H1 (cell line): Measurements from ENCODE around the gene FDPS. TPM values are rescaled to one million over a fixed set of nuclear protein-coding genes. Genes with fewer than 3 reads are reported as not detected.

Experiments used
- CTCF ChIA-PET: fragments of 300-600 bp; sonication (Branson Sonifier 250); formaldehyde crosslinking; loops from one replicate; lab custom pipeline; 2021; ENCODE audit not compliant: partially characterized antibody; lab: Charles Lee
- POLR2A ChIA-PET: fragments of 300-600 bp; sonication (Branson Sonifier 250); formaldehyde crosslinking; loops from one replicate; lab custom pipeline; 2021; ENCODE audit warnings: inconsistent platforms; ENCODE audit not compliant: partially characterized antibody; lab: Charles Lee
- DNase-seq, 2 experiments: peaks; one replicate each; pipeline versions ENCODE4 v3.0.0 to v3.0.0-alpha.2; 2010 to 2022; ENCODE audit warnings: low spot score in 2 of 2, low read depth in 1 of 2, mixed read lengths in 1 of 2
- FAIRE-seq: peaks from 2 replicates; lab custom pipeline; 2011; peaks lifted over from hg19 to GRCh38; lab: Jason Lieb, UNC
- H2AFZ ChIP-seq: 2 replicates; pipeline ENCODE4 v1.8.1; 2012; ENCODE audit warnings: low read length, inconsistent platforms
- H2AK5ac ChIP-seq: 2 replicates; pipeline ENCODE4 v1.6.1; 2013; ENCODE audit warnings: low read depth, low read length
- H2BK120ac ChIP-seq: replicated peaks from 2 replicates; pipeline ENCODE3; 2013; ENCODE audit warnings: low read depth, low read length, inconsistent platforms
- H2BK12ac ChIP-seq: 2 replicates; pipeline ENCODE4 v1.6.1; 2013; ENCODE audit warnings: low read depth, low read length
- H2BK15ac ChIP-seq: 2 replicates; pipeline ENCODE4 v1.6.1; 2013; ENCODE audit warnings: low read length
- H2BK20ac ChIP-seq: 2 replicates; pipeline ENCODE4 v1.6.1; 2013; ENCODE audit warnings: low read length
- H2BK5ac ChIP-seq: 2 replicates; pipeline ENCODE4 v1.6.1; 2013; ENCODE audit warnings: low read depth, low read length
- H3K14ac ChIP-seq: 2 replicates; pipeline ENCODE4 v1.6.1; 2013; ENCODE audit warnings: inconsistent platforms; ENCODE audit not compliant: insufficient read length
- H3K18ac ChIP-seq: 2 replicates; pipeline ENCODE4 v1.6.1; 2013; ENCODE audit warnings: low read length; ENCODE audit errors: extremely low read depth
- H3K23ac ChIP-seq: 2 replicates; pipeline ENCODE4 v1.6.1; 2013; ENCODE audit warnings: inconsistent platforms; ENCODE audit not compliant: insufficient read length
- H3K23me2 ChIP-seq: 2 replicates; pipeline ENCODE4 v1.6.1; 2013; ENCODE audit warnings: low read depth, low read length
- H3K27ac ChIP-seq: 2 replicates; pipeline ENCODE4 v1.6.1; 2011; ENCODE audit warnings: low read depth, low read length, inconsistent platforms
- H3K27me3 ChIP-seq, 4 experiments: replicated peaks in 1 of 4; 1 replicate in 1 of 4; 2 replicates in 3 of 4; pipeline versions ENCODE4 v1.6.1 to v1.8.1; 2011 to 2013; ENCODE audit warnings: low read length in 3 of 4, mild to moderate bottlenecking in 3 of 4, inconsistent platforms in 2 of 4, mixed read lengths in 2 of 4, moderate library complexity in 1 of 4; ENCODE audit not compliant: control insufficient read depth in 3 of 4, insufficient read depth in 3 of 4; ENCODE audit errors: extremely low read depth in 1 of 4
- H3K36me3 ChIP-seq, 4 experiments: 2 replicates each; pipeline versions ENCODE4 v1.6.1 to v1.8.1; 2011 to 2013; ENCODE audit warnings: mild to moderate bottlenecking in 4 of 4, low read length in 3 of 4, moderate library complexity in 2 of 4, control low read depth in 1 of 4, inconsistent platforms in 1 of 4; ENCODE audit not compliant: insufficient read depth in 4 of 4, control insufficient read depth in 2 of 4
- H3K4ac ChIP-seq: replicated peaks from 2 replicates; pipeline ENCODE3; 2013; ENCODE audit warnings: low read length, low read depth, mixed read lengths, inconsistent platforms; ENCODE audit not compliant: insufficient read length
- H3K4me1 ChIP-seq, 4 experiments: replicated peaks in 1 of 4; 1 replicate in 1 of 4; 2 replicates in 3 of 4; pipeline versions ENCODE4 v1.6.1 to v1.8.1; 2011 to 2013; ENCODE audit warnings: low read length in 3 of 4, inconsistent platforms in 2 of 4, mixed read lengths in 1 of 4; ENCODE audit not compliant: insufficient read depth in 4 of 4, control insufficient read depth in 3 of 4
- H3K4me2 ChIP-seq, 2 experiments: 2 replicates each; pipeline versions ENCODE4 v1.6.1 to v1.8.1; 2011 to 2013; ENCODE audit warnings: low read depth in 2 of 2, low read length in 2 of 2, control low read depth in 1 of 2, inconsistent platforms in 1 of 2, mild to moderate bottlenecking in 1 of 2; ENCODE audit not compliant: insufficient read depth in 1 of 2
- H3K4me3 ChIP-seq, 4 experiments: fragments of 200-600, 300-600 bp in 1 of 4; sonication (generic), shearing (Covaris generic), sonication (Bioruptor Twin) in 1 of 4; 2 replicates each; pipeline versions ENCODE4 v1.5.1 to v1.8.1; 2011 to 2016; ENCODE audit warnings: low read length in 4 of 4, low read depth in 3 of 4, control low read depth in 2 of 4, inconsistent platforms in 2 of 4, mild to moderate bottlenecking in 2 of 4, mixed read lengths in 1 of 4, moderate library complexity in 1 of 4; ENCODE audit not compliant: insufficient read depth in 2 of 4; ENCODE audit errors: extremely low read depth in 1 of 4
- H3K56ac ChIP-seq: replicated peaks from 2 replicates; pipeline ENCODE3; 2013; ENCODE audit warnings: low read depth, mild to moderate bottlenecking, mixed read lengths, low read length, inconsistent platforms; ENCODE audit not compliant: insufficient read length
- H3K79me1 ChIP-seq: 2 replicates; pipeline ENCODE4 v1.6.1; 2013; ENCODE audit warnings: low read depth, low read length, control low read depth
- H3K79me2 ChIP-seq, 2 experiments: 2 replicates each; pipeline versions ENCODE4 v1.6.1 to v1.8.1; 2012 to 2013; ENCODE audit warnings: low read length in 2 of 2, mild to moderate bottlenecking in 2 of 2, inconsistent platforms in 1 of 2; ENCODE audit not compliant: insufficient read depth in 2 of 2, control insufficient read depth in 1 of 2
- H3K9ac ChIP-seq, 4 experiments: replicated peaks in 1 of 4; 1 replicate in 1 of 4; 2 replicates in 3 of 4; pipeline versions ENCODE4 v1.6.1 to v1.8.1; 2011 to 2013; ENCODE audit warnings: low read depth in 3 of 4, low read length in 3 of 4, control low read depth in 2 of 4, mild to moderate bottlenecking in 2 of 4, moderate library complexity in 2 of 4, inconsistent platforms in 1 of 4; ENCODE audit errors: extremely low read depth in 1 of 4
- H3K9me3 ChIP-seq, 2 experiments: 2 replicates each; pipeline versions ENCODE4 v1.6.1 to v1.8.1; 2012 to 2013; ENCODE audit warnings: mild to moderate bottlenecking in 2 of 2, moderate library complexity in 2 of 2, control low read depth in 1 of 2, inconsistent platforms in 1 of 2, low read depth in 1 of 2, low read length in 1 of 2, mixed read lengths in 1 of 2; ENCODE audit not compliant: insufficient read depth in 2 of 2
- H4K20me1 ChIP-seq, 2 experiments: replicated peaks in 1 of 2; 2 replicates each; pipeline versions ENCODE3 to v1.8.1; 2011 to 2013; ENCODE audit warnings: inconsistent platforms in 2 of 2, low read length in 2 of 2, mild to moderate bottlenecking in 1 of 2; ENCODE audit not compliant: insufficient read depth in 2 of 2, control insufficient read depth in 1 of 2
- H4K5ac ChIP-seq: 2 replicates; pipeline ENCODE4 v1.6.1; 2013; ENCODE audit warnings: low read length, low read depth, mixed read lengths, inconsistent platforms; ENCODE audit not compliant: insufficient read length
- H4K8ac ChIP-seq: 2 replicates; pipeline ENCODE4 v1.8.0; 2013; ENCODE audit warnings: mild to moderate bottlenecking, moderate library complexity, low read length, inconsistent platforms; ENCODE audit not compliant: insufficient read depth; ENCODE audit errors: extremely low read depth
- H4K91ac ChIP-seq: replicated peaks from 2 replicates; pipeline ENCODE3; 2013; ENCODE audit warnings: low read length, mixed read lengths, inconsistent platforms; ENCODE audit not compliant: insufficient read length
- ASH2L ChIP-seq: fragments of 200-600, 300-600 bp; sonication (generic); IDR thresholded peaks from one replicate; pipeline ENCODE4 v1.7.1; 2017; ENCODE audit warnings: low read length
- BCL11A ChIP-seq, 2 experiments: IDR thresholded peaks; one replicate each; pipeline ENCODE4 v1.6.1; 2011; ENCODE audit warnings: low read depth in 2 of 2, low read length in 2 of 2, mild to moderate bottlenecking in 2 of 2
- CEBPB ChIP-seq: IDR thresholded peaks from 2 replicates; pipeline ENCODE4 v1.6.1; 2012; ENCODE audit warnings: low read depth, low read length
- CTCF ChIP-seq, 3 experiments: IDR thresholded peaks; 1 replicate in 2 of 3; 2 replicates in 1 of 3; pipeline versions ENCODE4 v1.5.1 to v1.6.1; 2011; ENCODE audit warnings: low read length in 3 of 3, mild to moderate bottlenecking in 3 of 3, inconsistent platforms in 2 of 3, low read depth in 1 of 3, moderate library complexity in 1 of 3; ENCODE audit not compliant: insufficient read depth in 1 of 3; ENCODE audit errors: control extremely low read depth in 1 of 3
- GABPA ChIP-seq: IDR thresholded peaks from 2 replicates; pipeline ENCODE4 v1.6.1; 2011; ENCODE audit warnings: mild to moderate bottlenecking, low read length, moderate library complexity, borderline replicate concordance; ENCODE audit not compliant: insufficient read depth
- KDM4A ChIP-seq: IDR thresholded peaks from one replicate; pipeline ENCODE4 v1.7.1; 2012; ENCODE audit warnings: low read depth, mild to moderate bottlenecking, moderate library complexity, low read length, inconsistent platforms; ENCODE audit not compliant: severe bottlenecking
- RXRA ChIP-seq: IDR thresholded peaks from 2 replicates; pipeline ENCODE4 v1.6.1; 2011; ENCODE audit warnings: low read depth, mild to moderate bottlenecking, low read length, moderate library complexity; ENCODE audit not compliant: insufficient read depth
- SIX5 ChIP-seq: IDR thresholded peaks from 2 replicates; pipeline ENCODE4 v1.6.1; 2011; ENCODE audit warnings: mild to moderate bottlenecking, low read depth, low read length
- SP1 ChIP-seq: IDR thresholded peaks from 2 replicates; pipeline ENCODE4 v1.6.1; 2011; ENCODE audit warnings: low read depth, low read length
- SUZ12 ChIP-seq: fragments of 200-600 bp; sonication (generic); IDR thresholded peaks from 2 replicates; pipeline ENCODE4 v1.6.1; 2012; ENCODE audit warnings: mild to moderate bottlenecking, inconsistent platforms, low read length, moderate library complexity, mixed read lengths
- TBP ChIP-seq: IDR thresholded peaks from 2 replicates; pipeline ENCODE4 v1.6.1; 2011; ENCODE audit warnings: low read depth, low read length, improper control_type of control experiment
- TCF12 ChIP-seq: IDR thresholded peaks from 2 replicates; pipeline ENCODE4 v1.6.1; 2011; ENCODE audit warnings: low read depth, mild to moderate bottlenecking, low read length
- WGBS, 2 experiments: shearing (Covaris generic) in 1 of 2; methylation state at CpG; one replicate each; pipeline versions ENCODE4 v1.1.6 to v1.1.7; 2013 to 2015; ENCODE audit warnings: low lambda C conversion rate in 2 of 2, mixed read lengths in 2 of 2, inconsistent platforms in 1 of 2, low coverage in 1 of 2, missing lambda C conversion rate in 1 of 2; ENCODE audit not compliant: insufficient replicate concordance in 2 of 2, insufficient coverage in 1 of 2, insufficient read length in 1 of 2; ENCODE audit errors: extremely low coverage in 1 of 2, missing lambda C conversion rate in 1 of 2; 5-methylcytosine and 5-hydroxymethylcytosine counted together
- polyA plus RNA-seq, 7 experiments: library from polyadenylated mRNA; depleted of rRNA in 3 of 7; stranded (reverse) in 5 of 7; unstranded in 2 of 7; fragments of >200 nt in 5 of 7; fragments of 200-250 nt in 2 of 7; gene quantifications; 1 replicate in 5 of 7; 2 replicates in 1 of 7; 4 replicates in 1 of 7; pipeline versions ENCODE4 v1.2.1 to v1.2.3, GENCODE V29; 2011 to 2013; ENCODE audit warnings: missing spikeins in 2 of 7, mixed read lengths in 2 of 7
- total RNA-seq: library from RNA; stranded (reverse); fragmentation: NEBNext Ultra II Directional; extraction: Animal tissue kit (Norgen Biotek cat#: 25700); gene quantifications from 2 replicates; pipeline ENCODE4 v1.2.1, GENCODE V29; 2021

Gene FDPS
- total and polyA plus RNA-seq, 2 of the 8 experiments (the other 6 are each of a cell fraction or from before 2014, with no cell fraction given) = 267 to 368 TPM

- no peak overlapping the region for H3K56ac ChIP-seq
- no peak overlapping the region for H2BK15ac ChIP-seq
- H3K4ac ChIP-seq = no peak overlapping the region
- 87% methylated on average over 4 of the region's 4 CpGs; no CpG with 5 or more reads in 1 of the 2 experiments for WGBS, 2 experiments
- no peak overlapping the region for H4K91ac ChIP-seq
- H4K8ac ChIP-seq = no peak overlapping the region
- H3K4me1 ChIP-seq = peaks cover 0 to 7% (median 3%) of the 10 kb centered on the region in 4 experiments; a peak in 4 of 7 replicates
- H3K4me3 ChIP-seq = no peak overlapping the region
- H2BK5ac ChIP-seq = no peak overlapping the region
- peaks cover 6% of the 10 kb centered on the region for H3K79me1 ChIP-seq
- H3K23me2 ChIP-seq = peaks cover 2% of the 10 kb centered on the region; the same call in 1 of the 2 replicates
- FAIRE-seq = no peak
- H3K36me3 ChIP-seq = peaks cover 0 to 29% (median 3%) of the 10 kb centered on the region in 4 experiments; a peak in 7 of 8 replicates
- H3K27me3 ChIP-seq = no peaks in the 10 kb centered on the region
- H3K9me3 ChIP-seq = no peaks in the 10 kb centered on the region
- H3K18ac ChIP-seq = no peak overlapping the region
- ChIA-PET CTCF (interaction anchor here (0.6 to 15.0 kb wide), 7 partner anchors 10 to 625 kb away, joined by 3 to 227 read pairs (median 4); partner anchors contain the start of gene ENTREP3), POLR2A (interaction anchor here (1.2 to 1.6 kb wide), 2 partner anchors 10 to 20 kb away, joined by 3 to 4 read pairs; no protein-coding TSS in a partner anchor)
- H3K27ac ChIP-seq = no peak overlapping the region
- DNase-seq = no peak
- no peak overlapping the region for H3K14ac ChIP-seq
- peaks cover 0 to 4% of the 10 kb centered on the region in 2 experiments; a peak in 1 of 4 replicates for H3K79me2 ChIP-seq
- no peak overlapping the region for H3K4me2 ChIP-seq
- H4K20me1 ChIP-seq = peaks cover 0 to 8% of the 10 kb centered on the region in 2 experiments
- no peak overlapping the region for H3K9ac ChIP-seq
- H2AK5ac ChIP-seq = no peak overlapping the region
- H2AFZ ChIP-seq = no peak overlapping the region
- H2BK120ac ChIP-seq = no peak overlapping the region
- H4K5ac ChIP-seq = no peak overlapping the region
- H2BK20ac ChIP-seq = no peak overlapping the region
- no peak overlapping the region for H3K23ac ChIP-seq
- H2BK12ac ChIP-seq = no peak overlapping the region
- TF ChIP-seq TBP = no peak
- no peak for TF ChIP-seq GABPA
- no peak for TF ChIP-seq CTCF (IDR thresholded peaks at IDR 0.05; ENCODE audit: control extremely low read depth in 1 of 3, insufficient read depth in 1 of 3, low read depth in 1 of 3, low read length in 3 of 3)
- TF ChIP-seq KDM4A = no peak
- TF ChIP-seq SUZ12 = no peak
- TF ChIP-seq BCL11A (IDR thresholded peaks at IDR 0.05; ENCODE audit: low read depth in 2 of 2, low read length in 2 of 2) = no peak
- TF ChIP-seq TCF12 = no peak
- no peak for TF ChIP-seq SP1
- no peak for TF ChIP-seq CEBPB
- TF ChIP-seq RXRA = no peak
- TF ChIP-seq ASH2L = no peak
- TF ChIP-seq SIX5 = no peak
Measured at GRCh38 chr1:155327981-155328380, 19.3 kb downstream of the FDPS start.
